H54 (cell line): ENCODE data around the gene OPCML.

Experiments
- DNase-seq: peaks from one replicate; pipeline ENCODE4 v3.0.0; 2011; ENCODE audit warnings: low spot score, mixed read lengths; ENCODE audit not compliant: insufficient read length
- FAIRE-seq: peaks from 3 replicates; lab custom pipeline; 2011; peaks lifted over from hg19 to GRCh38; lab: Jason Lieb, UNC
- POLR2A ChIP-seq: IDR thresholded peaks from 2 replicates; pipeline ENCODE4 v1.6.1; 2011; ENCODE audit warnings: low read depth, mild to moderate bottlenecking, low read length

Gene OPCML

DNA sequence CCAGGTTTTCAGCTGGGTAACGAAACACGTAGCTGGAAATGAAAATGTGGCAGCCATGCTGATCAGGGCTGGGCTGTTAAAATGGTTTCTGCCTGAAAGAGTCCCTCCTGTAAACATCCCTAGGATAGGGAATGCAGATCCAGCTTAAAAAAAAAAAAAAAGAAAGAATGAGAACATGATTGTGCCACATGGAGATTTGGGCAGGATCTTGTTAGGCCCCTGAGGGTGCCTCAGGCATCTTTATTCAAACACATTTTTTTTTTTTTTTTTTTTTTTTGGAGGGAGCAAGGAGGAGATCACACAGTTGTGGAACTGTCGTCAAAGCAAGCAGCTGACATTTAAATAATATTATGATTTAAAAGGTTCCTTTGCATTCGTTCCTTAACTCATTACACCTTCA is 900.3 kb downstream of the OPCML start:
- DNase-seq = no peak
- FAIRE-seq = no peak

GRCh38 chr11:132627981-132628380 is 904.3 kb downstream of the OPCML start:
- FAIRE-seq (no peak), DNase-seq (no peak)
- TF ChIP-seq POLR2A = no peak

More for the DNA sequence above, 900.3 kb downstream of the OPCML start:
- no peak for TF ChIP-seq POLR2A

DNA sequence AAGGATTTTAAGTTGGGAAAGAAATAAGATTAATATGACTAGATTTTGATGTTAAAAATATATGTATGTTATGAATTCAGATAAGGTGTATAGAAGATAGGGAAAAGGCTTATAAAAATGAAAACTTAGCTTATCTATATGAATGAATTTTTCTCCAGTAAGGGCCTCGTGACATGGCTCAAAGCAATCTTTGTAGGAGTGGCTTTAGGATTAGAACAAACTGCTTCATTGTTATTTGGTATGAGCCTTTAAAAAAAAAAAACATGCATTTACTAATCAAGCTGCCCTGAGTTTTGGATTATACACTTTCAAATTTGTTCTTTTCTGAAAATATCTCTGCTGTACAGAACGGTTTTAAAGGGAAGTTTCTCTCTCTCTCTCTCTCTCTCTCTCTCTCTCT is 905.9 kb downstream of the OPCML start:
- DNase-seq (no peak), FAIRE-seq (no peak)
- no peak for TF ChIP-seq POLR2A

GRCh38 chr11:132623511-132623910 is 908.8 kb downstream of the OPCML start:
- DNase-seq = no peak
- FAIRE-seq = no peak
- no peak for TF ChIP-seq POLR2A

GRCh38 chr11:132621976-132622580 is 910.2 kb downstream of the OPCML start:
- no peak for TF ChIP-seq POLR2A
- no peak for DNase-seq
- no peak for FAIRE-seq

DNA sequence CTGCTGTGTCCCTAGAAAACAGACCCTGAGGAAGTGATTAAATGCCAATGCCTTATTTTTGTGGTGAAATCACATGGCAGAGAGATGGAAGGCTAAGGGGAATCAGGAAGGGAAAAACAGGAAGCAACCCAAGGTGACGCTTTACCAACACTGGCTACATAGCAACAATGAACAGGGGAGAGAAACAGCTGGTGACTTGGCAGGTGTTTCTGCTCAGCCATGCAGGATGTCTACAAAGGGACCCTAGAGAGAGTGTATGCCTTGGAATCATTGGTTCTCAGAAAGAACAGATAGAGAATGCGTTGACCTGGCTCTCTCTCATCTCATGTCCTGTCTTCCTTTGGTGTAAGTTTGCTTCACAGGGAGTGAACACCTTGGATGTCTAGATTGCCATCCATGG is 911.9 kb downstream of the OPCML start:
- no peak for FAIRE-seq

GRCh38 chr11:132610791-132611190 is 921.5 kb downstream of the OPCML start:
- no peak for TF ChIP-seq POLR2A
- FAIRE-seq (no peak), DNase-seq (no peak)

More for the DNA sequence above, 911.9 kb downstream of the OPCML start:
- no peak for TF ChIP-seq POLR2A
- no peak for DNase-seq

GRCh38 chr11:132610216-132610615 is 922.1 kb downstream of the OPCML start:
- DNase-seq = no peak
- no peak for FAIRE-seq
- TF ChIP-seq POLR2A = no peak

DNA sequence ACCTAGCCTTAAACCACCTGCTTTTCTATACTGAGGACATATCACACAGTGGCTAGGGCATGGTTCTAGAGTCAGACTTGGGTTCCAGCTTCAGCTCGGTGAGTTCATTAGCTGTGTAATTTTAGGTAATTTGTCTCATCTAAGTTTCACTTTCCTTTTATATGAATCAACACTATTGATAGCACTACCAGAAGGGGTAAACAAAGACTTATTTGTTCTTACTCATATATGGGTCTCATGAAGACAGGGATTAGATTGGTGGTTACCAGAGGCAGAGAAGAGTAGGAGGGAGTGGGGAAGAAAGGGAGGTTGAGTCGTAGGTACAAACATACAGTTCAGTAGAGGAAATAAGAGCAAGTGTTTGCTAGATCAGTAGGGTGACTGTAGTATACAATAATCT is 924.7 kb downstream of the OPCML start:
- no peak for TF ChIP-seq POLR2A
- no peak for FAIRE-seq
- no peak for DNase-seq

DNA sequence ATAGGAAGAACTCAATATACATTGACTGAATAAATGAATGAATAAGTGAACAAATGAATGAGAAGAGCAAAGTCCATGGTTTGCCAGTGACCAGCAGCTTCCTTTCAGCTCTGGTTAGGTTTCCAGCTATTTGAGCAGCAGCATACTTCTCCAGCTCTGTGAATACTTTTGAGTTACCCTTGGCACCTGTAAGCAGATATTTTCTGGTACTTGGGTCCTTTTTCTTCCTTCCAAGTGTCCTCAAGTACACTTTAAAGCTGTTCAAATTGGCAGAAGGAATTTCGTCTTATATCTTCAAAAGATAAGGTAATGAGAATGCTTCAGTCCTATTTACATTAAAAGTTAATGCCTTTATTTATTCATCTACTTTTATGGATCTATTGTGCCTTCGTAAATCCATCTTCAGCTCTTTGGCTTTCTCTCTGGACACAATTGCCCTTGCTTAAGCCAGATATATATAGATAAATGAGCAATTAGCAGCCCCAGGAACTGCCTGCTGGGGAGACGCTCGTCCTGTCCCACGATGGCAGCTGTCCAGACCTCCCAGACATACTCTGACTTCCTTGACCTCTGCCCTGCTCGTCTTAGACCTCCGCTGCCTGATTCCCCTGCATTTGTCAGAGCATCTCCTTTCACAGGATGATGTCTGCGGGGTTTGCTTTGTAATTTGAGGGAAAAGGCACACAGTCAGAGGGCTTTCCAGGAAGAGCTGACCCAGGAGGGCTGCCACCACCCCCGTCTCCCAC is 926.3 kb downstream of the OPCML start:
- TF ChIP-seq POLR2A = no peak
- DNase-seq = no peak
- FAIRE-seq = no peak

GRCh38 chr11:132604431-132604830 is 927.9 kb downstream of the OPCML start:
- TF ChIP-seq POLR2A = no peak
- DNase-seq (no peak), FAIRE-seq (no peak)

DNA sequence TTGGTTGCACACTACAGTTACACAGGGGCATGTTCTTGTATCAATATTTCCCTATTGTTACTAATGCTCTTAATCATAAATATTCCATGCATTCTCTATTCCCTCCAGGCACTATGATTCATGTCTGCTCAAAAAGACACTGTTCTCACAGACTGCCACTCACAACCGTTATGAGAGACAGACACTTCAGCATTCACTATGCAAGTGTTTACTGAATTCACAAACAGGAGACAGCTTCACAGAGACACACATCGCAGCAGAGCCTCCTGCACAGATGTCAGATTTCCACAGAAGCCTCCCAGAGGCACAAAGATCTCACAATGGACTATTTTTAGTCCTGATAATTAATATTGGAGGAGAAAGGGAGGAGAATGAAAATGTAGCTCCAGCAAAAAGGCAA is 930.4 kb downstream of the OPCML start:
- DNase-seq (no peak), FAIRE-seq (no peak)
- no peak for TF ChIP-seq POLR2A

GRCh38 chr11:132595711-132596134 is 936.6 kb downstream of the OPCML start:
- FAIRE-seq = no peak
- TF ChIP-seq POLR2A = no peak

GRCh38 chr11:132595246-132595645 is 937.1 kb downstream of the OPCML start:
- DNase-seq = no peak
- no peak for TF ChIP-seq POLR2A
- FAIRE-seq = no peak

More at GRCh38 chr11:132595711-132596134, 936.6 kb downstream of the OPCML start:
- no peak for DNase-seq

- no peak for DNase-seq
Observed at GRCh38 chr11:132590986-132591385, 941.3 kb downstream of the OPCML start.

More at GRCh38 chr11:132590986-132591385, 941.3 kb downstream of the OPCML start:
- no peak for FAIRE-seq
- TF ChIP-seq POLR2A = no peak
